ENCODE results near the gene EXT2. TPM values are rescaled to one million over a fixed set of nuclear protein-coding genes. Genes with fewer than 3 reads are reported as not detected.

The EXT2 gene
- polyA plus RNA-seq, 1 of the 3 experiments (the other 2 are of a cell fraction): 92.9 TPM

DNA sequence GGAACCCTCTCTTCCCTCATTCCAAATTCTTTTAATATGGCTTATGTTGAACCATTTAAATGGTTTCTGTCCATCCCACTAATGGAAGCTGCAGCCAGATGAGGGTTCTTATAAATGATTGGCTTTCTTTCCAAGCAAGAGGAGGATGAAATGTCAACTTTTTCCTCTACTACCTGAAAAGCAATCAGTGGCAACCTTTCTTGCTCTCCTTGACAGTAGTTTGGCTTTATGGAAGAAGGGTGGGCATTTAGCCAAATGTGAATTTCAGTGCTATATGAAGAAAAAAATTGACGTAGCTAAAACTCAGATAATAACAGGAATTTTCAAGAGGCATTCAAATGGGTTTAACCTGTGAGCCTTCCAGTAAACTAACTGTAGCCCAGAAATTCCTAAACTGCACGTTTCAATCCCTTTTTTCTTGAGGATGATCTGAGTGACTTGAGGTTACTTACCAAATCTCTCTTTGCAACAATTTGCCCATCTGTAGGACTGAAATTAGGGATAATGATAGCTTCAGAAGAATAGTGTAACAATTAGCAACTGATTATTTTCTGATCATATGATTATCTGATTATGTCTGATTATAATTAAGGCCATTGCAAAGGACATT lies 90.9 kb downstream of the EXT2 start:
- no peak for DNase-seq
- Histone ChIP-seq H3K9me2 (no peaks in the 10 kb centered on the region), H4K20me1 (ENCODE audit: insufficient read depth) (no peaks in the 10 kb centered on the region), H3K9ac (no peak overlapping the region), H3F3A (replicated peaks; ENCODE audit: insufficient read depth) (no peaks in the 10 kb centered on the region), H3K36me3 (replicated peaks in 1 of 2; ENCODE audit: control insufficient read depth in 1 of 2, insufficient read depth in 2 of 2, low read length in 1 of 2) (peaks cover 0 to 11% of the 10 kb centered on the region in 2 experiments), H3K27ac (ENCODE audit: low read depth in 2 of 2, low read length in 1 of 2) (no peak overlapping the region), H3K9me3 (peaks cover 13% of the 10 kb centered on the region; the same call in 1 of the 2 replicates), H2AFZ (ENCODE audit: low read depth) (no peak overlapping the region), H3K27me3 (ENCODE audit: insufficient read depth) (no peaks in the 10 kb centered on the region), H3K4me1 (ENCODE audit: control insufficient read depth in 1 of 2, insufficient read depth in 2 of 2, low read depth in 1 of 2, low read length in 1 of 2) (peaks cover 16 to 49% of the 10 kb centered on the region in 2 experiments; a peak in 3 of 4 replicates), H3K4me2 (no peak overlapping the region), H3K79me2 (ENCODE audit: insufficient read depth) (no peaks in the 10 kb centered on the region), H3K4me3 (ENCODE audit: low read depth in 2 of 2, low read length in 1 of 2) (no peak overlapping the region)
- WGBS (ENCODE audit: low lambda C conversion rate): 91% methylated on average over 2 of the region's 2 CpGs
- TF ChIP-seq FOXJ3 (CRISPR knock-in tag; IDR thresholded peaks at IDR 0.05) (no peak), POLR2AphosphoS5 (IDR thresholded peaks at IDR 0.05; ENCODE audit: low read depth, low read length) (no peak), FOSL2 (IDR thresholded peaks at IDR 0.05; ENCODE audit: borderline replicate concordance, low read depth) (no peak), RCOR1 (IDR thresholded peaks at IDR 0.05; ENCODE audit: low read length) (no peak)
- TF ChIP-seq, protein P1, sequence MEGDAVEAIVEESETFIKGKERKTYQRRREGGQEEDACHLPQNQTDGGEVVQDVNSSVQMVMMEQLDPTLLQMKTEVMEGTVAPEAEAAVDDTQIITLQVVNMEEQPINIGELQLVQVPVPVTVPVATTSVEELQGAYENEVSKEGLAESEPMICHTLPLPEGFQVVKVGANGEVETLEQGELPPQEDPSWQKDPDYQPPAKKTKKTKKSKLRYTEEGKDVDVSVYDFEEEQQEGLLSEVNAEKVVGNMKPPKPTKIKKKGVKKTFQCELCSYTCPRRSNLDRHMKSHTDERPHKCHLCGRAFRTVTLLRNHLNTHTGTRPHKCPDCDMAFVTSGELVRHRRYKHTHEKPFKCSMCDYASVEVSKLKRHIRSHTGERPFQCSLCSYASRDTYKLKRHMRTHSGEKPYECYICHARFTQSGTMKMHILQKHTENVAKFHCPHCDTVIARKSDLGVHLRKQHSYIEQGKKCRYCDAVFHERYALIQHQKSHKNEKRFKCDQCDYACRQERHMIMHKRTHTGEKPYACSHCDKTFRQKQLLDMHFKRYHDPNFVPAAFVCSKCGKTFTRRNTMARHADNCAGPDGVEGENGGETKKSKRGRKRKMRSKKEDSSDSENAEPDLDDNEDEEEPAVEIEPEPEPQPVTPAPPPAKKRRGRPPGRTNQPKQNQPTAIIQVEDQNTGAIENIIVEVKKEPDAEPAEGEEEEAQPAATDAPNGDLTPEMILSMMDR (IDR thresholded peaks at IDR 0.05): no peak
- POLR2A ChIA-PET: no interaction called here
- CTCF ChIA-PET: interaction anchor here (1.5 to 2.2 kb wide), 2 partner anchors 17 to 101 kb away, joined by 3 to 6 read pairs; no protein-coding TSS in a partner anchor

DNA sequence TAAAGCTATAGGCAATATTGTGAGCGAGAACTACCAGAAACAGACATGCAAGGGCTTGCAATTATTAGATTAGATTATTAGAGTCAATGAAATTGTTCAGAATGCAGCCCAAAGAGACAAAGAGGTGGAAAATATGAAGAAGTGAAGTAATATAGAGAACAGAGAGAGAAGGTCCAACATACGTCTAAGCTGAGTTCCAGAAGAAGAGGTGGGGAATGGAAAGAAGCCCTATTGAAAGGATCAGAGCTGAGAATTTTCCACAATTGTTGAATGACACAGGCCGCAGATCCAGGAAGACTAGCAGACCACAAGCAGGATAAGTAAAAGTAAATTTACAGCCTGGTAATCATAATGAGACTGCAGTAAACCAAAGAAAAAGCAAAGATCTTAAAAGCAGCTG lies 93.2 kb downstream of the EXT2 start:
- TF ChIP-seq, protein P2, sequence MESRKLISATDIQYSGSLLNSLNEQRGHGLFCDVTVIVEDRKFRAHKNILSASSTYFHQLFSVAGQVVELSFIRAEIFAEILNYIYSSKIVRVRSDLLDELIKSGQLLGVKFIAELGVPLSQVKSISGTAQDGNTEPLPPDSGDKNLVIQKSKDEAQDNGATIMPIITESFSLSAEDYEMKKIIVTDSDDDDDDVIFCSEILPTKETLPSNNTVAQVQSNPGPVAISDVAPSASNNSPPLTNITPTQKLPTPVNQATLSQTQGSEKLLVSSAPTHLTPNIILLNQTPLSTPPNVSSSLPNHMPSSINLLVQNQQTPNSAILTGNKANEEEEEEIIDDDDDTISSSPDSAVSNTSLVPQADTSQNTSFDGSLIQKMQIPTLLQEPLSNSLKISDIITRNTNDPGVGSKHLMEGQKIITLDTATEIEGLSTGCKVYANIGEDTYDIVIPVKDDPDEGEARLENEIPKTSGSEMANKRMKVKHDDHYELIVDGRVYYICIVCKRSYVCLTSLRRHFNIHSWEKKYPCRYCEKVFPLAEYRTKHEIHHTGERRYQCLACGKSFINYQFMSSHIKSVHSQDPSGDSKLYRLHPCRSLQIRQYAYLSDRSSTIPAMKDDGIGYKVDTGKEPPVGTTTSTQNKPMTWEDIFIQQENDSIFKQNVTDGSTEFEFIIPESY (IDR thresholded peaks at IDR 0.05; ENCODE audit: borderline replicate concordance, low read depth): no peak
- TF ChIP-seq, protein P1 (IDR thresholded peaks at IDR 0.05): no peak
- no peak for TF ChIP-seq RFX5 (IDR thresholded peaks at IDR 0.05; ENCODE audit: low read length)
- no peak for TF ChIP-seq GATA2 (CRISPR knock-in tag; IDR thresholded peaks at IDR 0.05)
- TF ChIP-seq FOXM1 (IDR thresholded peaks at IDR 0.05; ENCODE audit: low read depth): no peak
- no peak for TF ChIP-seq RCOR1 (IDR thresholded peaks at IDR 0.05; ENCODE audit: low read length)
- TF ChIP-seq SIN3A (IDR thresholded peaks at IDR 0.05; ENCODE audit: borderline replicate concordance, low read depth, low read length): no peak
- TF ChIP-seq, protein P3, sequence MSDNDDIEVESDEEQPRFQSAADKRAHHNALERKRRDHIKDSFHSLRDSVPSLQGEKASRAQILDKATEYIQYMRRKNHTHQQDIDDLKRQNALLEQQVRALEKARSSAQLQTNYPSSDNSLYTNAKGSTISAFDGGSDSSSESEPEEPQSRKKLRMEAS (IDR thresholded peaks at IDR 0.05; ENCODE audit: low read depth): no peak
- TF ChIP-seq RXRA (IDR thresholded peaks at IDR 0.05; ENCODE audit: borderline replicate concordance, low read depth): no peak
- no peak for TF ChIP-seq RAD21 (IDR thresholded peaks at IDR 0.05; ENCODE audit: low read length)
- no peak for TF ChIP-seq FOSL2 (IDR thresholded peaks at IDR 0.05; ENCODE audit: borderline replicate concordance, low read depth)
- no peak for TF ChIP-seq YY1 (IDR thresholded peaks at IDR 0.05; ENCODE audit: low read depth)
- TF ChIP-seq, protein P4, sequence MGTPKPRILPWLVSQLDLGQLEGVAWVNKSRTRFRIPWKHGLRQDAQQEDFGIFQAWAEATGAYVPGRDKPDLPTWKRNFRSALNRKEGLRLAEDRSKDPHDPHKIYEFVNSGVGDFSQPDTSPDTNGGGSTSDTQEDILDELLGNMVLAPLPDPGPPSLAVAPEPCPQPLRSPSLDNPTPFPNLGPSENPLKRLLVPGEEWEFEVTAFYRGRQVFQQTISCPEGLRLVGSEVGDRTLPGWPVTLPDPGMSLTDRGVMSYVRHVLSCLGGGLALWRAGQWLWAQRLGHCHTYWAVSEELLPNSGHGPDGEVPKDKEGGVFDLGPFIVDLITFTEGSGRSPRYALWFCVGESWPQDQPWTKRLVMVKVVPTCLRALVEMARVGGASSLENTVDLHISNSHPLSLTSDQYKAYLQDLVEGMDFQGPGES (IDR thresholded peaks at IDR 0.05; ENCODE audit: low read depth, low read length): no peak
- TF ChIP-seq CHD2 (IDR thresholded peaks at IDR 0.05; ENCODE audit: low read length, partially characterized antibody): no peak
- TF ChIP-seq FOXJ3 (CRISPR knock-in tag; IDR thresholded peaks at IDR 0.05): no peak

More for the DNA sequence above, 93.2 kb downstream of the EXT2 start:
- no peak overlapping the region for H3K9ac ChIP-seq
- peaks cover 28 to 63% of the 10 kb centered on the region in 2 experiments; a peak in 3 of 4 replicates for H3K4me1 ChIP-seq (ENCODE audit: control insufficient read depth in 1 of 2, insufficient read depth in 2 of 2, low read depth in 1 of 2, low read length in 1 of 2)
- peaks cover 13% of the 10 kb centered on the region; the same call in 1 of the 2 replicates for H3K9me3 ChIP-seq
- H3F3A ChIP-seq (replicated peaks; ENCODE audit: insufficient read depth): no peaks in the 10 kb centered on the region
- H3K9me2 ChIP-seq: no peaks in the 10 kb centered on the region
- no peaks in the 10 kb centered on the region for H4K20me1 ChIP-seq (ENCODE audit: insufficient read depth)
- H3K36me3 ChIP-seq (replicated peaks in 1 of 2; ENCODE audit: control insufficient read depth in 1 of 2, insufficient read depth in 2 of 2, low read length in 1 of 2): peaks cover 2 to 11% of the 10 kb centered on the region in 2 experiments
- no peak overlapping the region for H2AFZ ChIP-seq (ENCODE audit: low read depth)
- H3K4me2 ChIP-seq: no peak overlapping the region
- no peaks in the 10 kb centered on the region for H3K79me2 ChIP-seq (ENCODE audit: insufficient read depth)
- CTCF ChIA-PET: interaction anchor here (1.0 kb wide), 1 partner anchor 98 kb away, joined by 3 read pairs; no protein-coding TSS in a partner anchor
- H3K27me3 ChIP-seq (ENCODE audit: insufficient read depth): no peaks in the 10 kb centered on the region
- POLR2A ChIA-PET: no interaction called here
- no peak overlapping the region for H3K27ac ChIP-seq (ENCODE audit: low read depth in 2 of 2, low read length in 1 of 2)
- no peak for DNase-seq
- no peak overlapping the region; a peak in 1 of 4 replicates for H3K4me3 ChIP-seq (ENCODE audit: low read depth in 2 of 2, low read length in 1 of 2)
- 93% methylated on average over 3 of the region's 3 CpGs for WGBS (ENCODE audit: low lambda C conversion rate)
